Activated CD8-positive, alpha-beta T cell treated with anti-CD3 and anti-CD28 coated beads for 36 hours (primary cell): Measurements from ENCODE around the gene RBM45. TPM values are rescaled to one million over a fixed set of nuclear protein-coding genes. Genes with fewer than 3 reads are reported as not detected.

Experiments used
- ATAC-seq: fragments of 200-7000 bp; cut with Tn5 transposase; one replicate; pipeline ENCODE4 v1.10.0; 2021; ENCODE audit warnings: mild to moderate bottlenecking, moderate library complexity
- CTCF ChIA-PET: fragments of 350-600 bp; sonication (Branson Sonifier 250); formaldehyde crosslinking; loops from one replicate; lab custom pipeline; 2021; ENCODE audit warnings: antibody characterized with exemption; lab: Charles Lee
- POLR2A ChIA-PET: fragments of 350-600 bp; sonication (Branson Sonifier 250); formaldehyde crosslinking; loops from one replicate; lab custom pipeline; 2021; ENCODE audit warnings: antibody characterized with exemption; lab: Charles Lee
- DNase-seq: peaks from one replicate; pipeline ENCODE4 v3.0.0-alpha.2; 2020
- H3K27ac Mint-ChIP-seq: one replicate; pipeline ENCODE4 v1.8.0; 2021; ENCODE audit warnings: mild to moderate bottlenecking, mixed read lengths
- H3K27me3 Mint-ChIP-seq: one replicate; pipeline ENCODE4 v1.8.0; 2021; ENCODE audit warnings: mixed read lengths
- H3K36me3 Mint-ChIP-seq: one replicate; pipeline ENCODE4 v1.8.0; 2021; ENCODE audit warnings: low read depth, mixed read lengths
- H3K4me1 Mint-ChIP-seq: one replicate; pipeline ENCODE4 v1.8.0; 2021; ENCODE audit warnings: low read depth, mixed read lengths
- H3K4me3 Mint-ChIP-seq: one replicate; pipeline ENCODE4 v1.8.0; 2021; ENCODE audit warnings: mild to moderate bottlenecking, moderate library complexity, mixed read lengths
- H3K9me3 Mint-ChIP-seq: one replicate; pipeline ENCODE4 v1.8.0; 2021; ENCODE audit warnings: mixed read lengths
- intact Hi-C: fragments of 100-400 bp; cut with micrococcal nuclease; formaldehyde crosslinking; loops from one replicate; pipeline ENCODE4 v1.10.0; 2022
- total RNA-seq, 2 experiments: library from RNA; stranded (reverse); gene quantifications; one replicate each; pipeline ENCODE4 v1.2.3, GENCODE V29; 2021
- TF ChIP-seq, protein P1 (sequence below): fragments of 200-600 bp; IDR thresholded peaks from one replicate; pipeline ENCODE4 v1.8.0; 2022; ENCODE audit warnings: antibody characterized with exemption, mild to moderate bottlenecking

The RBM45 gene
- total RNA-seq, 2 experiments from 2014 or later, result 9.0 to 10.6 TPM

DNA sequence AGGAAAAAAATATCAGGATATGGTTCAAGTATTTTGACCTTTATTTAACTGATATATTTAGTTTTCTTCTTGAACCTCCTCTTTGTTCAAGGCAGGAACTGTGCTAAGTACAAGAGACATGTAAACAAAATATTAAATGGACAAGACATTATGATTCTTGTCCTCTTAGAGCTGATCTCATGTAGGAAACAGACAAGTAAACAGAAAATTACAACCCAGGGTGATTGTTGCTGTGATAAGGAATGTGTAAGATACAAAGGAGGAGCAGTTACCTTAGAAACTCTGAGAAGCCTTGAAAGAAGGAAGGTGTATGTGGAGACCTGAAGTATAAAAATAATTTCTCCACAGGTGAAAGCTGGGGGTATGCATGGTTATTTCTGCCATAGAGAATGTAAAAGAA is 12.9 kb downstream of the RBM45 start:
- H3K27ac Mint-ChIP-seq, result no peak overlapping the region
- CTCF ChIA-PET, result interaction anchor here (0.8 to 3.5 kb wide), 3 partner anchors 8 to 12 kb away, joined by 3 to 18 read pairs (median 3); partner anchors contain the start of gene RBM45

DNA sequence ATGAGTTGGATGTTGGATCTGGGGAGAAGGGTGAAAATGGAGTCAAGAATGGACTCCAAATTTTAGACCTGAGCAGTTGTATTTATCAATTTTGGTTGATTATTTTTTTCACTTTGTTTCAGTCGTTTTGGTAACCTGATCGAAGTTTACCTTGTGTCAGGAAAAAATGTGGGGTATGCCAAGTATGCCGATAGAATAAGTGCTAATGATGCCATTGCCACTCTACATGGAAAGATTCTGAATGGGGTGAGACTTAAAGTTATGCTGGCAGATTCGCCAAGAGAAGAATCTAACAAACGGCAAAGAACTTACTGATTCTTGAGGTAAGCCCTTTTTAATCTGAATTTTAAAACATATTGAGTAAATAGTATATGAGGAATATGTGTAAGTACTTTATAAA is 13.6 kb downstream of the RBM45 start:
- POLR2A ChIA-PET, result no interaction called here
- intact Hi-C loops, result no loop called here
- Mint-ChIP-seq H3K27me3 (no peaks in the 10 kb centered on the region), H3K9me3 (no peaks in the 10 kb centered on the region), H3K4me1 (no peaks in the 10 kb centered on the region), H3K4me3 (no peak overlapping the region), H3K36me3 (peaks cover 25% of the 10 kb centered on the region), H3K27ac (no peak overlapping the region)
- DNase-seq, result no peak
- ATAC-seq, result no peak
- TF ChIP-seq, protein P1, sequence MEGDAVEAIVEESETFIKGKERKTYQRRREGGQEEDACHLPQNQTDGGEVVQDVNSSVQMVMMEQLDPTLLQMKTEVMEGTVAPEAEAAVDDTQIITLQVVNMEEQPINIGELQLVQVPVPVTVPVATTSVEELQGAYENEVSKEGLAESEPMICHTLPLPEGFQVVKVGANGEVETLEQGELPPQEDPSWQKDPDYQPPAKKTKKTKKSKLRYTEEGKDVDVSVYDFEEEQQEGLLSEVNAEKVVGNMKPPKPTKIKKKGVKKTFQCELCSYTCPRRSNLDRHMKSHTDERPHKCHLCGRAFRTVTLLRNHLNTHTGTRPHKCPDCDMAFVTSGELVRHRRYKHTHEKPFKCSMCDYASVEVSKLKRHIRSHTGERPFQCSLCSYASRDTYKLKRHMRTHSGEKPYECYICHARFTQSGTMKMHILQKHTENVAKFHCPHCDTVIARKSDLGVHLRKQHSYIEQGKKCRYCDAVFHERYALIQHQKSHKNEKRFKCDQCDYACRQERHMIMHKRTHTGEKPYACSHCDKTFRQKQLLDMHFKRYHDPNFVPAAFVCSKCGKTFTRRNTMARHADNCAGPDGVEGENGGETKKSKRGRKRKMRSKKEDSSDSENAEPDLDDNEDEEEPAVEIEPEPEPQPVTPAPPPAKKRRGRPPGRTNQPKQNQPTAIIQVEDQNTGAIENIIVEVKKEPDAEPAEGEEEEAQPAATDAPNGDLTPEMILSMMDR, result no peak
- CTCF ChIA-PET, result interaction anchor here (0.8 to 3.5 kb wide), 2 partner anchors 9 to 13 kb away, joined by 3 to 18 read pairs; partner anchors contain the start of gene RBM45

More for the DNA sequence above, 12.9 kb downstream of the RBM45 start:
- TF ChIP-seq, protein P1, result no peak
- no peaks in the 10 kb centered on the region for H3K4me1 Mint-ChIP-seq
- POLR2A ChIA-PET, result no interaction called here
- no peak overlapping the region for H3K4me3 Mint-ChIP-seq
- DNase-seq (no peak), ATAC-seq (no peak)
- peaks cover 25% of the 10 kb centered on the region for H3K36me3 Mint-ChIP-seq
- H3K27me3 Mint-ChIP-seq, result no peaks in the 10 kb centered on the region
- intact Hi-C loops, result no loop called here
- no peaks in the 10 kb centered on the region for H3K9me3 Mint-ChIP-seq

DNA sequence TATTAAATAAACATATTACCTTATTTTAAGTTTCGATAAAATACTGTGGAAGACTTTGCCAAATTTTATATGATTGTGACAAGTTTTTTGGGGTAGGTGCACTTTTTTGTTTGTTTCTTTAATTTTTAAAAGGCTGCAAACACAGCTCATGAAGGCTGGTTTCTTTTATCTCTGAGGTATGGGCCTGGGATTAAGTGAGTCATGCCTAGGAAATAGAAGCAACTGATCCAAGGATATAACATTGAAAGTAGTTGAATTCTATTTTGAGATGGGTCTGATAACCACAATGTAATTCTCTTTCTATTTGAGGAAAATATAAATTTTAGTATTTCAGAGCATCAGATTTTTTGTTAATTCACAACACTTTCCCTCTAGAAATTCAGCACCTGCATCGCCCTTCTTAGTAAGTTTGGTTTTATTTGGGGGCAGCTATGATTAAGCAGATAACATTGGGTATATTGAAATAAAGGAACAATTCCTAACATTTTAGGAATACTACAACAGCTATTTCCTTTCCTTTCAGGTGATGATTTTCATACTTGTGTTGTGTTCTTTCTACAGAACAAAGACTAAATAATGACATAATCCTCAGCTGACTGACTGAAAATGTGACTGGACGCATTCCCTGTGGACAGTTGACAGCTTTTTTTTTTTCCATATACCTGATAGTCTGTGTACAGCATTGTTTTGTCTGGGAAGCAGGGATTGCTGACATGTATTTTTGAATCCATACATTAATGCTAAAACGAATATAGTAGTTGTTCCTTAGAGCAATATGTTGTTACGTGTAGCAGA is 16.8 kb downstream of the RBM45 start:
- no peaks in the 10 kb centered on the region for H3K9me3 Mint-ChIP-seq
- CTCF ChIA-PET, result interaction anchor here (0.8 to 5.6 kb wide), 5 partner anchors 9 to 286 kb away, joined by 3 to 31 read pairs (median 4); partner anchors contain the start of gene RBM45
- intact Hi-C loops, result no loop called here
- POLR2A ChIA-PET, result interaction anchor here (0.7 kb wide), 1 partner anchor 11 kb away, joined by 4 read pairs; no protein-coding TSS in a partner anchor
- H3K36me3 Mint-ChIP-seq, result peaks cover 20% of the 10 kb centered on the region
- TF ChIP-seq, protein P1, result no peak
- no peak for ATAC-seq
- H3K4me3 Mint-ChIP-seq, result no peak overlapping the region
- DNase-seq, result no peak
- no peak overlapping the region for H3K27ac Mint-ChIP-seq
- H3K27me3 Mint-ChIP-seq, result no peaks in the 10 kb centered on the region
- H3K4me1 Mint-ChIP-seq, result no peaks in the 10 kb centered on the region

DNA sequence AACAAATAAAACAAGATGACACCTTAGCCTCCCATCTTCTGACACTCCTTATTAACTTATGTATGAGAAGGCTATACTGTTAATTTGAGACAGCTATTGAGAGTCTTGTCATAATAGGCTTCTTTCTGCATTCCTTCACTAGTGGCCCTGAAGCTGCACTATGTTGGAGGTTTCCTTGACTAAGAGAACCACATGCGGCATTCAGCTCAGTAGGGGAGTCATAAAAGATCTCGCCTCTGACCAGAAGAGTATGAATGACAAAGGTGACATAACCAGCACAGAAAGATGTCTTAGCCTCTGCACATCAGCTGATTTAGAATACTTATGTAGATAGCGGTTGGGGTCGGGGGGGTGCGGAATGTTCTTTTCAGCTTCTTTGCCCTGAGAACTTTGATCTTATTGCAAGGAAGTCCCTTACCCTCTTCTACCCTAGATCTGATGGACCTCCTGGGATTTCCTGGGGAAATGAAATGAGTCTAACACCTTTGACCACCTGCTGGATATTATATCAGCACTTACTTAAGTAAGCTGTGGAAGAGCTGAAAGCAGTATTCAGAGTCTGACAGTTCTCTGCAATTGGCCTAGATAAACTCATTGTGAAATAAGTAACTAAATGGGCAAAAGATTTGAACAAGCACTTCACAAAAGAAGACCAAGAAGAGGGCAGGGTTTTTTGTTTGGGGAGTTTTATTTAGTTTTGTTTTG is 24.2 kb downstream of the RBM45 start:
- ATAC-seq, result no peak
- no peak for DNase-seq
- TF ChIP-seq, protein P1, result no peak
- Mint-ChIP-seq H3K4me3 (no peak overlapping the region), H3K36me3 (peaks cover 9% of the 10 kb centered on the region), H3K4me1 (peaks cover 2% of the 10 kb centered on the region), H3K9me3 (no peaks in the 10 kb centered on the region), H3K27ac (no peak overlapping the region), H3K27me3 (no peaks in the 10 kb centered on the region)
- POLR2A ChIA-PET, result no interaction called here
- intact Hi-C loops, result no loop called here
- CTCF ChIA-PET, result interaction anchor here (1.2 kb wide), 2 partner anchors 18 to 24 kb away, joined by 3 to 6 read pairs; partner anchors contain the start of gene RBM45
